MM.1S (cell line): ENCODE results near the gene PITPNM1.

Experiments
- DNase-seq: peaks from one replicate; pipeline ENCODE4 v3.0.0-alpha.2; 2015
- H2AFZ ChIP-seq: fragments of 300-600 bp; sonication (generic); 2 replicates; pipeline ENCODE4 v1.6.0; 2016; ENCODE audit warnings: antibody characterized with exemption, low read length
- H3F3A ChIP-seq: fragments of 300-600 bp; sonication (generic); 2 replicates; pipeline ENCODE4 v1.6.1; 2016; ENCODE audit warnings: mild to moderate bottlenecking, antibody characterized with exemption, low read length, moderate library complexity, mixed read lengths; ENCODE audit not compliant: insufficient read depth
- H3K27ac ChIP-seq: fragments of 300-600 bp; sonication (generic); 2 replicates; pipeline ENCODE4 v1.5.1; 2016; ENCODE audit warnings: mild to moderate bottlenecking, low read length
- H3K27me3 ChIP-seq: fragments of 300-600 bp; sonication (generic); replicated peaks from 2 replicates; pipeline ENCODE4 v1.6.0; 2016; ENCODE audit warnings: low read length; ENCODE audit not compliant: insufficient read depth
- H3K36me3 ChIP-seq: fragments of 300-600 bp; sonication (generic); replicated peaks from 2 replicates; pipeline ENCODE4 v1.6.1; 2016; ENCODE audit warnings: mild to moderate bottlenecking, low read length, mixed read lengths; ENCODE audit not compliant: insufficient read depth
- H3K4me1 ChIP-seq: fragments of 300-600 bp; sonication (generic); 2 replicates; pipeline ENCODE4 v1.6.1; 2016; ENCODE audit warnings: low read length, mixed read lengths
- H3K4me2 ChIP-seq: fragments of 300-600 bp; sonication (generic); 2 replicates; pipeline ENCODE4 v1.6.0; 2016; ENCODE audit warnings: low read depth, low read length
- H3K4me3 ChIP-seq: fragments of 300-600 bp; sonication (generic); 2 replicates; pipeline ENCODE4 v1.5.1; 2016; ENCODE audit warnings: low read length, mixed read lengths
- H3K79me2 ChIP-seq: fragments of 300-600 bp; sonication (generic); 2 replicates; pipeline ENCODE4 v1.6.1; 2016; ENCODE audit warnings: mixed run types, low read length, mixed read lengths
- H3K9ac ChIP-seq: fragments of 300-600 bp; sonication (generic); 2 replicates; pipeline ENCODE4 v1.6.1; 2016; ENCODE audit warnings: low read length, mixed read lengths
- H3K9me2 ChIP-seq: fragments of 300-600 bp; sonication (generic); replicated peaks from 2 replicates; pipeline ENCODE4 v1.6.1; 2016; ENCODE audit warnings: mild to moderate bottlenecking, low read length, mixed read lengths; ENCODE audit not compliant: insufficient read depth
- H3K9me3 ChIP-seq: fragments of 300-600 bp; sonication (generic); replicated peaks from 2 replicates; pipeline ENCODE4 v1.6.1; 2016; ENCODE audit warnings: mild to moderate bottlenecking, low read length, mixed read lengths; ENCODE audit not compliant: insufficient read depth
- H4K20me1 ChIP-seq: fragments of 300-600 bp; sonication (generic); 2 replicates; pipeline ENCODE4 v1.6.1; 2016; ENCODE audit warnings: mild to moderate bottlenecking, low read length, moderate library complexity, mixed read lengths; ENCODE audit not compliant: insufficient read depth
- EZH2 ChIP-seq: fragments of 300-600 bp; sonication (generic); optimal IDR thresholded peaks from 2 replicates; pipeline ENCODE3; 2017; ENCODE audit warnings: low read depth, mild to moderate bottlenecking, antibody characterized with exemption, low read length, mixed read lengths
- EZH2phosphoT487 ChIP-seq: fragments of 300-600 bp; sonication (generic); IDR thresholded peaks from 2 replicates; pipeline ENCODE4 v1.6.1; 2018; ENCODE audit warnings: antibody characterized with exemption, low read length
- TF ChIP-seq, protein P1 (sequence below): fragments of 300-600 bp; sonication (generic); IDR thresholded peaks from 2 replicates; pipeline ENCODE4 v1.5.1; 2016; ENCODE audit warnings: antibody characterized with exemption, low read length, mixed read lengths

The PITPNM1 gene

DNA sequence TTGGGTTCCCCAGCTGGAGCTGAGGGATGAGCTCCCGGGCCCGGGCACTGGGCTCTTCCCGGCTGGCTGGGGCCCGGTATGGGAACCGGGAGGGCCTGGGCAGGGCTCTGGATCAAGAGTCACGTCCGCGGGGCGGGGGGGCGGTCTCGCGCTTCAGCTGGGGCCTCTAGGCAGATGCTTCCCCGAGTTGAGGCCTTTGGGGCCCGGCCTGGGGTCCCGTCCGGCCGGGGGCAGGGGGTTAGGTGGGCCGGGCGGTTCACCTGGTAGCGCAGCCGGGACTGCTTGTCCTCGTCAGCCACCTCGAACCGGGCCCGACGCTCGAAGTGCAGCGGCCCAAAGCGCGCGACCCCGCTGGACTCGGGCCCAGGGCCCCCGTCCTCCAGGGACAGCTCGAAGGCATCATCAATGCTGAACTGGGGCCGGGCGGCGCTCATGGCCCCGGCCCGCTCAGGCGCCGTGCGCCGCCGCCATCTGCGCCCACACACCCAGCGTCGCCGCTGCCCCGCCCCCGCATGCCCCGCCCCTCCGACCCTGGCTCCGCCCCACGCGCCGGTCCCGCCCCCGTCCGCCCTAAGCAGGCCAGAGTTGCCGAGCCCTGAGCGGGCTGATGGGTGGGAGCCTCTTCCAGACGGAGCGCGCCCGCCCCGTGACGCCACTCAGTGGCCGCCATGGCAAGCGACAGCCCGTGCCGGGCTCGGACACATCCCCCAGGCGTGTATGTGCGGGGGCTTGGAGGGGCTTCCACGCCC is 36.2 kb downstream of the PITPNM1 start, which contains the start of gene TMEM134:
Gene TMEM134, minus strand, starts transcription at position 493 of the 749 bp plus-strand sequence. Its CDS starts 59 bp downstream, at position 434.
- no peak within 1 kb of the TSS; the same call in 1 of the 2 replicates for H3K27ac ChIP-seq
- peak; percentile 92 for DNase-seq
- peak within 1 kb of the TSS; percentile 100 for H2AFZ ChIP-seq
- H3K9ac ChIP-seq = peak within 1 kb of the TSS; percentile 80
- H3K4me2 ChIP-seq = peak within 1 kb of the TSS; percentile 100
- H3K79me2 ChIP-seq = peaks cover 11% of the 10 kb centered on the region
- no peaks in the 10 kb centered on the region; the same call in 1 of the 2 replicates for H3K27me3 ChIP-seq
- no peak for TF ChIP-seq EZH2phosphoT487
- TF ChIP-seq, protein P1, sequence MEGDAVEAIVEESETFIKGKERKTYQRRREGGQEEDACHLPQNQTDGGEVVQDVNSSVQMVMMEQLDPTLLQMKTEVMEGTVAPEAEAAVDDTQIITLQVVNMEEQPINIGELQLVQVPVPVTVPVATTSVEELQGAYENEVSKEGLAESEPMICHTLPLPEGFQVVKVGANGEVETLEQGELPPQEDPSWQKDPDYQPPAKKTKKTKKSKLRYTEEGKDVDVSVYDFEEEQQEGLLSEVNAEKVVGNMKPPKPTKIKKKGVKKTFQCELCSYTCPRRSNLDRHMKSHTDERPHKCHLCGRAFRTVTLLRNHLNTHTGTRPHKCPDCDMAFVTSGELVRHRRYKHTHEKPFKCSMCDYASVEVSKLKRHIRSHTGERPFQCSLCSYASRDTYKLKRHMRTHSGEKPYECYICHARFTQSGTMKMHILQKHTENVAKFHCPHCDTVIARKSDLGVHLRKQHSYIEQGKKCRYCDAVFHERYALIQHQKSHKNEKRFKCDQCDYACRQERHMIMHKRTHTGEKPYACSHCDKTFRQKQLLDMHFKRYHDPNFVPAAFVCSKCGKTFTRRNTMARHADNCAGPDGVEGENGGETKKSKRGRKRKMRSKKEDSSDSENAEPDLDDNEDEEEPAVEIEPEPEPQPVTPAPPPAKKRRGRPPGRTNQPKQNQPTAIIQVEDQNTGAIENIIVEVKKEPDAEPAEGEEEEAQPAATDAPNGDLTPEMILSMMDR = peak; percentile 57
- H3K4me1 ChIP-seq = peaks cover 10% of the 10 kb centered on the region
- H3F3A ChIP-seq = no peaks in the 10 kb centered on the region
- H4K20me1 ChIP-seq = no peaks in the 10 kb centered on the region
- peak within 1 kb of the TSS; percentile 99 for H3K4me3 ChIP-seq
- no peaks in the 10 kb centered on the region for H3K9me2 ChIP-seq
- H3K9me3 ChIP-seq = no peaks in the 10 kb centered on the region
- H3K36me3 ChIP-seq = no peaks in the 10 kb centered on the region

DNA sequence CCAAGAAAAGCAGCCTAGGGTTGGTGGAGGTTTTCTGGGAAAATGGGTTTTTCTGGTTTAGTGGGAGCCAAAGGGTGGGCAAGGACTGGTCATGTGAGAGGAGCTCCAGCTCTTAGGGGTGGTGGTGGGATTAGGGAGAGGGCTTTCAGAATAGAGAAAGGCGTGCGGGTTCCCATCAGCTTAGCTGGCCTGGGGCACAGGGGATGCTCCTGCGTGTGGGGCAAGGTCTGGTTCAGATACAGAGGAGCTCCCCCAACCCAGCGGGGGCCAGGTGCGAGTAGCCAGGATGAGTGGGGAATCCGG is 36.8 kb downstream of the PITPNM1 start:
- H3K4me3 ChIP-seq = peak overlapping the region; percentile 90
- H3F3A ChIP-seq = no peaks in the 10 kb centered on the region
- no peaks in the 10 kb centered on the region for H3K36me3 ChIP-seq
- H3K9ac ChIP-seq = peak overlapping the region; percentile 79
- DNase-seq = no peak
- H3K4me1 ChIP-seq = peaks cover 12% of the 10 kb centered on the region
- no peak overlapping the region for H3K27ac ChIP-seq
- TF ChIP-seq, protein P1 = no peak
- TF ChIP-seq EZH2phosphoT487 = no peak
- TF ChIP-seq EZH2 = no peak
- no peaks in the 10 kb centered on the region for H3K9me2 ChIP-seq
- H4K20me1 ChIP-seq = no peaks in the 10 kb centered on the region
- H2AFZ ChIP-seq = peak overlapping the region; percentile 74; the same call in 1 of the 2 replicates
- peak overlapping the region; percentile 92 for H3K4me2 ChIP-seq
- H3K79me2 ChIP-seq = peaks cover 11% of the 10 kb centered on the region
- no peaks in the 10 kb centered on the region for H3K9me3 ChIP-seq
- no peaks in the 10 kb centered on the region; the same call in 1 of the 2 replicates for H3K27me3 ChIP-seq

GRCh38 chr11:67468056-67468455 is 37.1 kb downstream of the PITPNM1 start:
- Histone ChIP-seq H4K20me1 (no peaks in the 10 kb centered on the region), H3K9ac (peak overlapping the region; percentile 79; the same call in 1 of the 2 replicates), H3K4me1 (peaks cover 12% of the 10 kb centered on the region), H3K79me2 (peaks cover 11% of the 10 kb centered on the region), H3K27ac (no peak overlapping the region), H2AFZ (no peak overlapping the region), H3K4me2 (peak overlapping the region; percentile 92), H3F3A (no peaks in the 10 kb centered on the region), H3K4me3 (peak overlapping the region; percentile 90), H3K36me3 (no peaks in the 10 kb centered on the region), H3K9me2 (no peaks in the 10 kb centered on the region), H3K9me3 (no peaks in the 10 kb centered on the region), H3K27me3 (no peaks in the 10 kb centered on the region; the same call in 1 of the 2 replicates)
- DNase-seq = no peak
- TF ChIP-seq EZH2 (no peak), EZH2phosphoT487 (no peak)
- TF ChIP-seq, protein P1 = no peak
